HG02885 (cell line): ENCODE results near the gene ATP8A2.

Source experiments
- ATAC-seq: cut with Tn5 transposase; IDR thresholded peaks from one replicate; pipeline ENCODE4 v1.9.1; 2021; ENCODE audit warnings: mild to moderate bottlenecking; ENCODE audit not compliant: unreplicated experiment, poor library complexity

Gene ATP8A2

GRCh38 chr13:25971047-25971446 lies 599.3 kb downstream of the ATP8A2 start:
- no peak for ATAC-seq

- no peak for ATAC-seq
Observed at GRCh38 chr13:25971459-25972145, 599.8 kb downstream of the ATP8A2 start.

GRCh38 chr13:25973085-25973484 lies 601.3 kb downstream of the ATP8A2 start:
- no peak for ATAC-seq

- ATAC-seq = no peak
Observed at GRCh38 chr13:25973576-25973975, 601.8 kb downstream of the ATP8A2 start.

- ATAC-seq = no peak
Observed at GRCh38 chr13:25977216-25977615, 605.4 kb downstream of the ATP8A2 start.

GRCh38 chr13:25977671-25978070 lies 605.9 kb downstream of the ATP8A2 start:
- ATAC-seq = no peak

GRCh38 chr13:25978961-25979360 lies 607.2 kb downstream of the ATP8A2 start:
- ATAC-seq = no peak

- ATAC-seq = no peak
Observed at GRCh38 chr13:25979371-25979770, 607.6 kb downstream of the ATP8A2 start.

- ATAC-seq = no peak
Observed at GRCh38 chr13:25980255-25980654, 608.5 kb downstream of the ATP8A2 start.

- ATAC-seq = no peak
Observed at GRCh38 chr13:25981060-25981459, 609.3 kb downstream of the ATP8A2 start.

- no peak for ATAC-seq
Observed at GRCh38 chr13:25982907-25983306, 611.1 kb downstream of the ATP8A2 start.

- no peak for ATAC-seq
Observed at GRCh38 chr13:25987987-25988386, 616.2 kb downstream of the ATP8A2 start.

GRCh38 chr13:25988661-25989060 lies 616.9 kb downstream of the ATP8A2 start:
- no peak for ATAC-seq

- ATAC-seq = no peak
Observed at GRCh38 chr13:25990801-25991200, 619.0 kb downstream of the ATP8A2 start.

GRCh38 chr13:25992076-25992475 lies 620.3 kb downstream of the ATP8A2 start:
- no peak for ATAC-seq

GRCh38 chr13:26007261-26008125 lies 635.7 kb downstream of the ATP8A2 start:
- no peak for ATAC-seq

- ATAC-seq = no peak
Observed at GRCh38 chr13:26010487-26011207, 638.9 kb downstream of the ATP8A2 start.

GRCh38 chr13:26011208-26011573 lies 639.4 kb downstream of the ATP8A2 start:
- ATAC-seq = no peak

- no peak for ATAC-seq
Observed at GRCh38 chr13:26011996-26012821, 640.4 kb downstream of the ATP8A2 start.

GRCh38 chr13:26012995-26013394 lies 641.2 kb downstream of the ATP8A2 start:
- no peak for ATAC-seq
